GM21825 (cell line): ENCODE data around the gene PTPN14.

Experiments
- ATAC-seq: cut with Tn5 transposase; IDR thresholded peaks from one replicate; pipeline ENCODE4 v1.9.1; 2021; ENCODE audit warnings: mild to moderate bottlenecking, moderate library complexity; ENCODE audit not compliant: unreplicated experiment

Gene PTPN14

DNA sequence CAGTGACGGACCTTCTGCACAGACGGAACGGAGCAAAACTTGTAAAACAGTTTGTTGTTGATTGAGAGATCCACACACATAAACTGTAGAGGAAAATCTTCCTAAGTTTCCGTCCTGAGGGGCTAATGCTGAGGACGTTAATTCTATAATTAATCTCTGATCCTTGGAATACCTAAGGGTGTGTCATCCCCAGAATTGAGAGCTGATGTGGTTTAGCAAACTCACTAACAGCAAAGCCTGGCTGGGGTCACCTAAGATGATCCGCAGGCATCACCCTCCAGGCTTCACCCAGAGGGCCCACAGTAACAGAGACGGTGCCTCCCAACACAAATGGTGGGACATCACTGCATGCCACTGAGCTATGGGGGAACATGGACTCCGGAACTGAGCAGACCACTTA lies 172.9 kb downstream of the PTPN14 start:
- no peak for ATAC-seq

DNA sequence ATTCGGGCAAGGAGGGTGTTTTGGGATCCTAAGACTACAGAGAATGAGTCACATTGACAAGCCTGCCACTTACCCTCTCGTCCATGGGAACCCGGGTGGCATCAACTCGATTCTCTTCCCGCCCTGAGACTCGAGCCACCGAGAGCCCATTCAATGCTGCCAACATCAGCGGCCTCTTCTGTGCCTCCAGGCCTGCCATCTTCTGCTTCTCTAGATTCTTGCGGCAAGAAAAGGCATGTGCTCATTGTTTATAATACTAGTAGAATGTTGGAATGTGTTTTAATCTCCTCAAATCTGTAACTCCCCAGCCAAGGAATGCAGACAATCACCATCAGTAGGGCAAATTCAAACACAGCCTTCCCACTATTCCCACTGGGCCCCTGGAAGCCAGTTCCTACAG lies 173.5 kb downstream of the PTPN14 start:
- no peak for ATAC-seq

DNA sequence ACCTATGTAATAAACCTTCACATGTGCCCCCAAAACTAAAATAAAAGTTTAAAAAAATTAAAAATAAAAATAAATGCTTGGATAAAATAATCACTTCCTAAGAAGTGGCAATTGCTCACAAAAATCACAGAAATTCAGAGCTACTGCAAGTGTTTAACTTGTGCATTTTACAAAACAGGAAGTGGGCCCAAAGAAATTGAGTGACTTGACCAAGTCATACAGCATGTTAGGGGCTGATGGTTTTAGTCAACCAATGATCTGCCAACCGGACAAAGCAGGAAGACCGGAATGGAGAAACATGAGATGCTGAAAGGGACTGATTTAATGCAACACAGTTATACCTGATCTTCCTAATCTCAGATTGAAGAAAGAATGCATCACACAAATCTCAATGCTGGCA lies 173.9 kb downstream of the PTPN14 start:
- ATAC-seq = no peak

DNA sequence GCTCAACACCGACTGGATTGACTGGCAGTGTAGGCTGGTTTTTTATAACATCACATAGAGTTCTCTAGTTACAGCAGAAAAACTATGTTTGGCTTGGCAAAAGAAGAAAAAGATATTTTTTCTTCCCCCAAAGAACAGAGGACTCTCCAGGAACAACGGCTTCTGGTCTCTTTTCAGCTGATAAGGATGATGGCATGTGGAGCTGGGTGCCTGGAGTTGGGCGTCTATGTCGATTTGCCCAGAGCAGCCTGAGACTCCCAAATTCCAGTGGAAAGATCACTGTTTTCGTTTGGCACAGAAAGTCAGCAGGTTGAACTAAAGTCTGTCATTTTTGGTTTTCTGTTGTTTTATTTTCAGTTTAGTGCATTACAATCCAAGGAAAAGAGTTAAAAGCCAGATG lies 179.3 kb downstream of the PTPN14 start:
- no peak for ATAC-seq

DNA sequence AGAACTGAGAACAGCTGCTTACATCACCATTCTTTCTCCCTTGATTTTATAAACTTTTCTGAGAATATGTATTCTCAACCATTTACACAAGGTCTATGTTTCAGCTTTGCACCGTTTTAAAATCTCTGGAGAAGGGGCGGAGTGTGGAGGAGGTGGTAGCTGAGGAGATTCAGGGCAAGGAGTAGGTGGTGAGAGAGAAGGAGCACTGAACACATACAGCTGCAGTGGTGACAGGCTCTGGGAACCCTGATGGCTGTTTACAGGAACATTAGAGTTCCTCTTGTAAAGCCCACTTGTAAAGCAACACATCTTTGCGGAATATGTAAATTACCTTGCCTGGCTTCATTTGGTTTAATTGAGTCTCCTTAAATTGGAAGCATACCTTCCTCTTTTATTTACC lies 180.8 kb downstream of the PTPN14 start:
- no peak for ATAC-seq

DNA sequence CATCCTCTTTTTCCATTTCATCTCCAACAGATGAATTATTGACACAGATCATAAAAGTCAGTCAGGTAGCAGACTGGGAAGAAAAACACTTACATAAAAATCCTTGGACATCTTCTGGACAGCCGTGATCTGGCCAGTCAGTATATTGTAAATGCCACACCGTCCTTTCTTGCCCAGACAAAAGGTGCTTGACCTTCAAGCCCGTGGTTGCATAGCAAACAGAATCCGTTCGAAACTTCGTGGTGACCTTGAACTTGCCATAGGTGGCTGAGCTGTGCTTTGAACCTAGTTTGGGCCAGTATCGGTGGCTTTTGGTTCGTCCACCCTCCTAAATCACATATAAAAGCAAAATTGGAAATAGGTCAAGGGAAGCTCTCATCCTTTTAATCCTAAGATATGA lies 182.0 kb downstream of the PTPN14 start:
- ATAC-seq = no peak

DNA sequence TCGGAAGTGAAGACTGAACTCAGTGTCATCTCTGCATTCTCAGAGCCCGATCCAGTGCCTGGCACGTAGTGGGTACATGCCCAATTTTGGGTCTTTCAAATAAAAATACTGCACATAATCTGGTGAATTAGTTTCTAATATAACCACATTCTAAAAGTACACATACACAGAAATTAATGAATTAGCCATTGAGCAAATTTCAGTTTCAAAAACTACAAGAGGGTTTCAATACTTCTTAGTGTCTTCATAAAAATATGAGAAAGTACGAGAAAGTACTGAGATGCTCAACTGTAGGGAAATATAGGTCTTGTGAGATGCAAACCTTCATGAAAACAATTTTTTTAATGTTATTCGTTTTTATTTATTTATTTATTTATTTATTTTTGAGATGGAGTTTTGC lies 183.6 kb downstream of the PTPN14 start:
- ATAC-seq = no peak

DNA sequence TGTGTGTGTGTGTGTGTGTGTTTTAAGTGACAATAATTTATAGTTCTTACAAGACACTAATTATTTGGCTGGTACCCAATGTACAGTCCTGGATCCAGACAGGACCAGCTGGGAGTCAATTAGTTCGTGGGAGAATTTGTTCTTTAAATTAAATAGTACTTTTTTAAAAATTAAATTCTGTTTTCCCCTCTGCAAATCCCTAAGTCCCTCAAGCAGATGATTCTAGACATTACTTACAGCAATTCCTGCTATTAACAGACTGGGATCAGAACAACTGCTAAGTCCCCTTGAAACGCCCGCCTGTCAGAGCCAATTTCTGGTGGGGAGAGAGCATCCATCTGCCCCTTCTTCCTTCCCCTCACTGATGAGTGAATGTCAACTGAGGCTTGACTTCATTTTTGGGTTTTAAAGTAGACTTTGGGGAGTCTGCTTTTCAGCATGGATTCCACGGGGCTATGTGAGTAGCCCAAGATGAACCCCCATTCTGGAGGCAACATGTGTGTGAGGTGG lies 186.6 kb downstream of the PTPN14 start:
- no peak for ATAC-seq

DNA sequence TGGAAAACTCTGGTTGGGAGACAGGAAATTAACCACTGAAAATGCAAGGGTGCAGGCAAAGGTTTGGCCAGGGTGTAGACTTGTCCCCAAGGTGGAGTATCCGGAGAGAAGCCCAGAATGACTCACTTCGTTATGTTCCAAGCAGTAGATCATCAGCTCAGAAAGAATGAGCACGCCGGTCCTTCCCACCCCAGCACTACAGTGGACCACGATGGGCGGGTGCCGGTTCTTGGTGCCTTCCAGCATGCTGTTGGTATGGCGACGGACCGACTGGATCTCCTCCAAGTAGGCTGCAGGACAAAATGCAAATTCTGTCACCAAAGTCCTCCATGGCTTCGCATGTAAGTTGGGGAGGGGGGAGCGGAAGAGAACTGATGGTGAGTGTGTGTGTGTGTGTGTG lies 187.0 kb downstream of the PTPN14 start:
- ATAC-seq = no peak

DNA sequence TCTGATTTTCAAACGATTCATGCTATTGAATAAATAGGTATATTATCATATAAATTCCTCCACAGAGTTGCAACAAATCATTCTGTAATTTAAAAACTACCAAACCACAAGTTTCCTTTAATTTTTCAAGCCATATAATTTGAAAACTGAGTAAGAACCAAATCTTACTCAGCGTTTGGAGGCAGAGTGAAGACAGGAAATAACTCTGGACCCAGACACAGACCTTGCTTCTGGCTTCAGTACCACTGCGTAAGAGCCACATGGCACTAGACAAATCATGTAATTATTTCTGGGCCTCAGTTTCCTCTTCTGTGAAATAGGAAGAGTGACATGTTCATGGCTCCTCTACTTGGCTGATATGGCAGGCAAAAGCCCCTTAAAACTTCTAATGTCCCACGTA lies 188.0 kb downstream of the PTPN14 start:
- ATAC-seq = no peak

DNA sequence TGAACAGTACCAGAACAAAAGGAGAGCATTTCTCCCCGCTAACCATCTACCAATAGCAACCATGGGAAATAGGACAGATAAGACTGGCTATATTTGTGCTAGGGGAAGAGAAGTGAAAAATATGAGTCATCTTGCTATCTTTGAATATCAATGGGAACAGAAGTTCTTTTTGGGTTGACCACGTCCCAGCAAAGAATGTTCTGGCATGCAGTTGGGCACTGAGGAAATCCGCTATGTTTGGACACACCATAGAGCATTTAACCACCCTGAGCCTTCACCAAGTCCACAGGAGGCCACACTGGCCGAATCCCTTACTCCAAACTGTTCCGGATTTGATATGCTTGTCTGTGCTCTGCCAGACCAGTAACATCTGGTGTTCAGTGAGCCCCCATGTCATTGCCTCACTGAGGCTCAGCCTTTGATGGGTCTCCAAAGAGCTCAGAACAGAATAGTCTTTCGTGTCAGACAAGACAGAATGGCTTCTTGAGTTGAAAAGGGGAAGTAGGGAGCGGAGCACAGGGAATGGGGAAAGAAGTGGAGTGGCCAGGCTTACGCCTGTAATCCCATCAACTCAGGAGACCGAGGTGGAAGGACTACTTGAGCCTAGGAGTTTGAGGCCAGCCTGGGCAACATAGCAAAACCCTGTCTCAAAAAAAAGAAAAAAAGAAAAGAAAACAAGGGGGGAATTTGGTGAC lies 189.1 kb downstream of the PTPN14 start:
- ATAC-seq = no peak

DNA sequence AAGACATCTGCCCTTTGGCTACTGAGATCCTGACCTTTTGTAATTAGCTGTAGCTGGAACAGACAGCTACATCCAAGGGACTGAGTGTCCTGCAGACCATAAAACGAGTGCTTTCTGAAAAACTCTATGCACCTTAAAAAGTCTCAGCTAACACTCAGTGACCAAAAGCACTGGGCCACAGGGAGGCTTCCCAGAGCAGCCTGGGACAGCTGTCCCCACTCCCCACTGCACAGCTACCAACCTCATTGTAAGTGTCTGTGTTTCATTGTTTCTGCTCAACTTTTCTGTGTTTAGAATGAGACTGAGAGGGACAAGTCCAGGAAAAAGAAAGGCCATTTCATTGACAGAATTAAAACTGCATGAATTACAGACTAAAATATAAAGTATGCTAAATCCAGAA lies 189.8 kb downstream of the PTPN14 start:
- no peak for ATAC-seq

DNA sequence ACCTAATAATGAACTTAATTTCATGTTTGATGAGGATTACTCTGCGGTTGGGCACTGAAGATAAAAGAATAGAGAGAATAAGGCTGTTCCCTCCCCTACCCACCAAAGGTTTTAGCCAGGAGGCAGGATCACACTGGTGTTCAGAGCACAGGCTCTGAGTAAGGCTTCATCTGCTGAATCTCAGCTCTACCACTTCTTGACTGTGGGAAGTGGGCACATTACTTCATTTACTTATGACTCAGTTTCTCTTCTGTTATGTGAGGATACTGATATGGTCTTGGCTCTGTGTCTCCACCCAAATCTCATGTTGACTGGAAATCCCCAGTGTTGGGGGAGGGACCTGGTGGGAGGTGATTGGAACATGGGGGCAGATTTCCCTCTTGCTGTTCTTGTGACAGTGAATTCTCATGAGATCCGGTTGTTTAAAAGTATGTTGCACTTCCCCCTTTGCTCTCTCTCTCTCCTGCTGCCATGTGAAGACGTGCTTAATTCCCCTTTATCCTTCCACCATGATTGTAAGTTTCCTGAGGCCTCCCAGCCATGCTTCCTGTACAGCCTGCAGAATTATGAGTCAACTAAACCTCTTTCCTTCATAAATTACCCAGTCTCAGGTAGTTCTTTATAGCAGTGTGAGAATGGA lies 190.8 kb downstream of the PTPN14 start:
- ATAC-seq = no peak

DNA sequence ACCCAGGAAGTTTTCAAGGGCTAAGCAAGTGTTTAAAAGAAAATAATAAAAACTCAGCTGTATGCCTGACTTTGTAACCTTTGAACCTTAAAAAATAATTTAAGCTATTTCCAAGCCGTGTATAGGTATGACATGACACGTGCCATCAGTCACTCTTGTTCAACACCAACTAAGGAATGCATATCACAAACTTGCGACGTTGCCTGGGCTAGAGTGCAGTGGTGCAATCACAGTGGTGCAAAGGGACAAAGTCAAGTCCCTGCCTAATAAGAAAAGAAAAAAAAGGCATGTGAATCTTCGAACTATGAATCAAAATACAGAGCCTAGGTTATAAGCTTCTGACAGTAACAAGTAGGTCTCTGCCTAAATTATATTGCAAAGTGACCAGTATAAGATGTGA lies 191.3 kb downstream of the PTPN14 start:
- no peak for ATAC-seq

DNA sequence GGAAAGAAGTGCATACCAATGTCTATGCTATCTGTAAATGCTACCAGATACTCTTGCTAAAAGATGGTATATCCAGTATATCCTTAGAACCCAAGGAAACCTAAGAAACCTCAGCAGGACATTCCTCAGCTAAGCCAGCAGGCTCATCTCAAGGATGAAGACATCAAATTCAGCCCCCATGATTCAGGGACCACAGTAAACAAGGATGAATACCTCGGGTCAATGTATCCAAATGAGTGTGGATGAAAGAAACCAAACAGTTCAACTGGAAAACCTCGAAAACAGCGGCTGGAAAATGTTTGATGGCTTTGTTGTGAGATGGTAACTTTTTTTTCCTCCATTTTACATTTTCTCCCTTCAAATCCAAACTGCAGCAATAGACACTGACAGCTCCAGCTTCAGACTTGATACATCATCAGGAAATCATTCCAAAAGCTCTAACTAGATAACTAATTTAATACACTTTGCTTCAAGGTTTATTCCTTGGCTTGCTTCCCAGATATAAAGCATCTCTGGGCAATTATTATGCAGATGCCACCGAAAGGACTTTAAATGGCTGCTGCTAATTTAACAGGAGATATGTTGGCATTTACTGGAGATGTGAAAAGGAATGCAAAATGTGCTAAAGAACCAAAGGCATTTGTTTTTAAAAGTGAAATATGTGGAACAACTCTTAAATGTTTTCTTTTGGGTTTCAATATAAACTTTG lies 196.8 kb downstream of the PTPN14 start:
- no peak for ATAC-seq

DNA sequence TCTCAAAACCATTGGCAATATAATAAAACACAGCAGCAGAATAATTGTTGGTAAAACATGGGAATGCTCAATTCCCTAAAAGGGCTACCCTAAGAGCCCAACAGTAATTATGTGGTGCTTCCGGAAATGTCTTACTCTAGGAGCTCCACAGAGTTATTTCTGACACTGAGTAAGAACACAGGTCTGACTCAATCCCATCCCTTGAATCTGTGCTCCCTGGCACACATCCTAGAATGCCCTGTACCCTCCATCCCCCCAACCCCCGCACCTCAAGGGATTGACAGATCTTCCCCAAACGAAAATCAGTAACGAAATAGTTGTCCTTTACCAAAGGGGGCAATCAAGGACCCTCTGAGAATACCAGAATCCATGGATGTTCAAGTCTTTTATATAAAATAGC lies 198.6 kb downstream of the PTPN14 start:
- no peak for ATAC-seq

DNA sequence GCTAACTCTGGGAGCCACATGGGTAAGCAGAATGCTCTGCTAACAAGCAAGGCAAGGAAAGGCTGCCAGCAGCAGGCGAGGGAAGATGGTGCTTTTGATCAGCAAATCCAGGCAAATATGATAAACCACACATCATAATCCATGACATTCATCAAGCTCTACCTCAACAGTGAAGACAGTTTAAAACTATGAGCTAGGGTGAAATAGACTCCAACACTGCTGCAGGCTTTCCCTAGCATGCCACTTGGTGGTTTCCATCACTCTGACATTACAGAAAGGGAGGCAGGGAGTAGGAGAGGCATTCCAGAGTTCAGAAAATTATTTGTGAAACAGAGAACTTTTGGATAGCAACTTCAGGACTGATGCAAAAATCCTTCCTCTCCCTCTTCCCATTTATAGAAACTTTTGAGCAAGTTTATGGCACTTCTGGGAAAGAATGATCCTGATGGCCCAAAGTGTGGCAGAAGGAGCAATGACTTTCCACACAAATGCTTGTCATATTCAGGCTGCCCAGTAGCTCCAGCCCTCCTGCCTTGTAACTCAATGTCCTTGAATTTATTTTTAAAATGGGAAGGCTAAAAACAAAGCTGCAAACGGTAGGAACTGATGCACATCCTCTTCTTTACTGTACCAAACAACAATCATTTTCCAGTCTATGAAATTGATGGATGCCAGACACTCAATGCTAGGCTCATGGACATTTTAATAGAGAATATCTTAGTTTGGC lies 199.7 kb downstream of the PTPN14 start:
- no peak for ATAC-seq

DNA sequence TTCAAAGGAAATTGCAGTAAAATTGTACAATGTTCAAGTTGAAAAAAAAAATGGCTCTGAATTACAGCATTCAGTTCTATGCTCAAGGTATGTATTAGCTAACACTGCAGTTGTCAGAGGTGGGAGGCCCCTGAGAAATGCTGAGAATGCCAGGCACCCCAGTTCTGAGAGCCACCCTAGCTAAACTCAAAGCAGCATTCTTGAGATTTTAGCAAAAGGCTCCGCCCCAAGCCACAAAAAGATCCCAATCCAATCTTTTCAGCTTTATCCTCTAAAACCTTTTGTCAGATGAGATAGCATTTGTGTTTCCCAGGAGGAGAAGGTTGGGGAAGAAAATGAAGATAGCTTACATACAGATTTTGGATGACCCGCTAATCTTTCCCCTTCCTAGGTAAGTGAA lies 201.6 kb downstream of the PTPN14 start:
- no peak for ATAC-seq

DNA sequence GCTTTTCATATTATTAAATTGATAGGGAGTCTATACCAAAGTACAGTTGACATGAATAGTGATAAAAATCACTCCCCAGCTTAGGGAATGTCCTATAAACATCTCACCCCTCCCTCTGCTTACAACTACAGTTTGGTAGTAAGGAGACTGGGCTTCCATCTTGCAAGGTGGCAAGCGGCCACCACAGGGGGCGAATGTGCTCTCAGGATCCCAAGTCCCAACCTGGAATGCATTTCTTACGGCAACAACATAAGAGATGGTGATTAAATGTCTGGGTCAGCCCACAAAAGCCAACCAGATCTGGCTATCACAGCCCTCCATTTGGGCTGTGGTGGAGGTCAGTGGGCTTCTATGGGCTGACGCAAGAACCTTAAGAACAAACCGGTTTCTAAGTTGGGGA lies 202.4 kb downstream of the PTPN14 start:
- ATAC-seq = no peak

DNA sequence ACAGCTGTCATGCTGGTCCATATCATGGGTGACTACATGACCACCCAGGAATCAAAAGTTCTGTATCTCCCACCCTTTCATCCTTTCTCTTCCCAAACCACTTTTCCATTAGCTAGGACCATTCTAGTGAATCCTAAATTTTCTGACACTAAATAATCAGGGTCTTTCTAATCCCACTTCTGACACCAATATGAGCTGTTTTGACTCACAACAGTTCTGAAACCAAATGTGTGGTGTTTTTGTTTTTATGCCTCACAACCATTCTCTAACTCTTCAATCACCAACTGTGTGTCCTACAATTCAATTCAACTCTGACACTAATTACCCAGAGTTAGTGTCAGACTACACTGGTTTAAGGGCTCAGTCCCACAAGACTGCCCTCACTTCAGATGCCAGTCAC lies 206.5 kb downstream of the PTPN14 start:
- no peak for ATAC-seq

DNA sequence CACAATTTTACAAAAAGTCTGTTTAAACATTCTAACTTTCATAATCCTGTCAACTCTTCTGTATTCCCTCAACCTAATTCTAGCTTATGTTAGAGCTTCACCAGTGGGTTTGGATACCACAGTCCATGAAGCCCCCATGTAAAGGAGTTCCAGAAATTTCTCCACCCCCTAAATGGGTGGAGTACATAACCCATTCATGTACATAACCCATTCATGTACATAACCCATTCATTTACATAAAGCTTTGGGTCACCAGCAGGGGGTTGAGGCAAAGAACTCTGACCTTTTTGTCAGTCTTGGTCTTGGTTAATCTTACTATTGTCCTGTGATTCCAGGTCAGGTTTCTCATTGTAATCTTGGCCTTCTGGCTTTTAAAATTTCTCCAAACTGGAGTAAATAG lies 208.9 kb downstream of the PTPN14 start:
- ATAC-seq = no peak

DNA sequence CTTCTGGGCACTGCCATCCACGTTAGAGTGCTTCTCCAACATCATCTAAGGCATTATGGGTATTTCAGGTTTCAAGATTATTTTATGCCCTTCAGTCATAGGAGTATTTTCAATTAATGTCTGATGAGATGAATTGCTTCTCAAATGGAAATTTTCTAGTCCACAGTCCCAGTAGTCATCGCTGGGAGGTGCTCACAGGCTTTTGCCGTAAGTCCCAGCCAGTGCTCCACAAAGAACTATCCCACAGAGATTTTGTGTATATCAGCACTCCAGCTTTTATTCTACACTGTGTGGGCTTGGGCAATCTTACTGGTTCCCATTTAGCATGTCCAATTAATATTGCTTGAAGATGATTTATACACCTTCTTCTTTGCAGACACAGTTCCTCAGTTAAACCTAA lies 209.5 kb downstream of the PTPN14 start:
- ATAC-seq = no peak
